ENCODE data around the gene PPARD.
"Not testable (repeated sequence)": the region's sequence is repeated elsewhere in the genome, so short reads cannot be mapped to it uniquely, and the experiment has no call there.

PPARD gene

GRCh38 chr6:35328108-35328723 is 14.1 kb upstream of the PPARD start:
- no peak for DNase-seq
- Histone ChIP-seq H3K27me3 (peaks cover 0 to 4% of the 10 kb centered on the region in 2 donors), H3K4me3 (no peak overlapping the region), H3K27ac (no peak overlapping the region), H3K9me3 (no peaks in the 10 kb centered on the region), H3K36me3 (no peaks in the 10 kb centered on the region), H3K4me1 (no peaks in the 10 kb centered on the region)
- TF ChIP-seq CTCF (IDR thresholded peaks at IDR 0.05) = no peak
- intact Hi-C loops (cut with DNase I; ENCODE audit: low total_unique reads) = no loop called here

GRCh38 chr6:35328965-35329364 is 13.4 kb upstream of the PPARD start:
- H3K4me1 ChIP-seq; DNase-seq; H3K9me3 ChIP-seq; H3K36me3 ChIP-seq; H3K4me3 ChIP-seq; intact Hi-C loops (cut with DNase I; ENCODE audit: low total_unique reads); H3K27me3 ChIP-seq; H3K27ac ChIP-seq: not testable (repeated sequence)

- no peak for DNase-seq
- H3K36me3 ChIP-seq = no peaks in the 10 kb centered on the region
- no peak overlapping the region for H3K4me3 ChIP-seq
- no peaks in the 10 kb centered on the region for H3K9me3 ChIP-seq
- intact Hi-C loops (cut with DNase I; ENCODE audit: low total_unique reads) = no loop called here
- peaks cover 0 to 4% of the 10 kb centered on the region in 2 donors for H3K27me3 ChIP-seq
- no peak for TF ChIP-seq CTCF (IDR thresholded peaks at IDR 0.05)
- H3K4me1 ChIP-seq = no peaks in the 10 kb centered on the region
- H3K27ac ChIP-seq = no peak overlapping the region
Measured at GRCh38 chr6:35330541-35331119, 11.7 kb upstream of the PPARD start.

- H3K27ac ChIP-seq; intact Hi-C loops (cut with DNase I; ENCODE audit: low total_unique reads); H3K9me3 ChIP-seq; H3K36me3 ChIP-seq; DNase-seq; H3K4me3 ChIP-seq; H3K4me1 ChIP-seq; H3K27me3 ChIP-seq: not testable (repeated sequence)
Measured at GRCh38 chr6:35332074-35332887, 10.1 kb upstream of the PPARD start.

- peaks cover 0 to 7% of the 10 kb centered on the region in 2 donors for H3K27me3 ChIP-seq
- peaks cover 0 to 38% (median 17%) of the 10 kb centered on the region in 4 donors for H3K4me1 ChIP-seq
- TF ChIP-seq CTCF (IDR thresholded peaks at IDR 0.05) = no peak
- peaks cover 0 to 7% (median 0%) of the 10 kb centered on the region in 3 donors for H3K36me3 ChIP-seq
- no peak for DNase-seq
- H3K9me3 ChIP-seq = no peaks in the 10 kb centered on the region
- intact Hi-C loops (cut with DNase I; ENCODE audit: low total_unique reads) = loop anchor here (5.0 to 10.0 kb wide), 3 partner anchors 73 to 393 kb away; partner anchors contain the start of genes ARMC12 and RPL10A
- no peak overlapping the region for H3K27ac ChIP-seq
- H3K4me3 ChIP-seq = no peak overlapping the region
Measured at GRCh38 chr6:35341557-35341956, 801 bp upstream of the PPARD start.

GRCh38 chr6:35343092-35343834 is 905 bp downstream of the PPARD start:
- peak; percentile 46 to 74 for DNase-seq
- H3K27me3 ChIP-seq = peaks cover 0 to 7% of the 10 kb centered on the region in 2 donors
- no peak for TF ChIP-seq CTCF (IDR thresholded peaks at IDR 0.05)
- intact Hi-C loops (cut with DNase I; ENCODE audit: low total_unique reads) = loop anchor here (2.0 to 10.0 kb wide), 4 partner anchors 72 to 392 kb away; partner anchors contain the start of genes ARMC12 and RPL10A
- H3K9me3 ChIP-seq = no peaks in the 10 kb centered on the region
- H3K4me1 ChIP-seq = peaks cover 0 to 43% (median 17%) of the 10 kb centered on the region in 4 donors
- H3K27ac ChIP-seq = peak overlapping the region; percentile 94 to 95
- peak overlapping the region; percentile 99 for H3K4me3 ChIP-seq
- peaks cover 5 to 20% (median 8%) of the 10 kb centered on the region in 3 donors for H3K36me3 ChIP-seq

Data from tibial artery (tissue), 4 donors.